ENCODE measurements around the gene NOP58.

Gene NOP58

GRCh38 chr2:202286595-202286994 is 21.0 kb downstream of the NOP58 start:
- TF ChIP-seq ZNF8 (CRISPR knock-in tag; IDR thresholded peaks at IDR 0.05) = no peak
- no peak for ATAC-seq

- ATAC-seq = no peak
- TF ChIP-seq CREB5 (CRISPR knock-in tag; IDR thresholded peaks at IDR 0.05; ENCODE audit: low read depth) = no peak
- TF ChIP-seq TCF4 (CRISPR knock-in tag; IDR thresholded peaks at IDR 0.05; ENCODE audit: borderline replicate concordance) = no peak
- no peak for TF ChIP-seq ISL1 (CRISPR knock-in tag; IDR thresholded peaks at IDR 0.05)
Measured at GRCh38 chr2:202289394-202290204, 24.0 kb downstream of the NOP58 start.

GRCh38 chr2:202290316-202290715 is 24.8 kb downstream of the NOP58 start:
- ATAC-seq = no peak
- no peak for TF ChIP-seq ZFP3 (CRISPR knock-in tag; IDR thresholded peaks at IDR 0.05)
- no peak for TF ChIP-seq ARNTL (CRISPR knock-in tag; IDR thresholded peaks at IDR 0.05; ENCODE audit: borderline replicate concordance, low read depth)
- no peak for TF ChIP-seq ZNF70 (CRISPR knock-in tag; IDR thresholded peaks at IDR 0.05)
- TF ChIP-seq ZFP30 (CRISPR knock-in tag; IDR thresholded peaks at IDR 0.05) = no peak
- no peak for TF ChIP-seq CREB5 (CRISPR knock-in tag; IDR thresholded peaks at IDR 0.05; ENCODE audit: low read depth)
- TF ChIP-seq ISL1 (CRISPR knock-in tag; IDR thresholded peaks at IDR 0.05) = no peak
- TF ChIP-seq PPARA (CRISPR knock-in tag; IDR thresholded peaks at IDR 0.05; ENCODE audit: borderline replicate concordance) = no peak
- no peak for TF ChIP-seq ESRRG (CRISPR knock-in tag; IDR thresholded peaks at IDR 0.05)
- no peak for TF ChIP-seq ZNF8 (CRISPR knock-in tag; IDR thresholded peaks at IDR 0.05)
- no peak for TF ChIP-seq CSDC2 (CRISPR knock-in tag; IDR thresholded peaks at IDR 0.05)
- TF ChIP-seq TSHZ2 (CRISPR knock-in tag; IDR thresholded peaks at IDR 0.05) = no peak
- no peak for TF ChIP-seq TCF4 (CRISPR knock-in tag; IDR thresholded peaks at IDR 0.05; ENCODE audit: borderline replicate concordance)
- TF ChIP-seq ZC3H10 (CRISPR knock-in tag; IDR thresholded peaks at IDR 0.05) = no peak

- TF ChIP-seq ESRRG (CRISPR knock-in tag; IDR thresholded peaks at IDR 0.05) = no peak
- TF ChIP-seq ZFP3 (CRISPR knock-in tag; IDR thresholded peaks at IDR 0.05) = no peak
- no peak for TF ChIP-seq ZNF8 (CRISPR knock-in tag; IDR thresholded peaks at IDR 0.05)
- no peak for TF ChIP-seq SNAI2 (CRISPR knock-in tag; IDR thresholded peaks at IDR 0.05)
- TF ChIP-seq PATZ1 (CRISPR knock-in tag; IDR thresholded peaks at IDR 0.05; ENCODE audit: borderline replicate concordance) = no peak
- no peak for TF ChIP-seq RARB (CRISPR knock-in tag; IDR thresholded peaks at IDR 0.05)
- no peak for TF ChIP-seq ZC3H10 (CRISPR knock-in tag; IDR thresholded peaks at IDR 0.05)
- no peak for TF ChIP-seq CSDC2 (CRISPR knock-in tag; IDR thresholded peaks at IDR 0.05)
- ATAC-seq = no peak
Measured at GRCh38 chr2:202290970-202291369, 25.4 kb downstream of the NOP58 start.

- ATAC-seq = no peak
- TF ChIP-seq POU6F1 (CRISPR knock-in tag; IDR thresholded peaks at IDR 0.05; ENCODE audit: borderline replicate concordance, low read depth) (no peak), TCF4 (CRISPR knock-in tag; IDR thresholded peaks at IDR 0.05; ENCODE audit: borderline replicate concordance) (no peak), ZC3H10 (CRISPR knock-in tag; IDR thresholded peaks at IDR 0.05) (no peak), ZNF70 (CRISPR knock-in tag; IDR thresholded peaks at IDR 0.05) (no peak), SNAI2 (CRISPR knock-in tag; IDR thresholded peaks at IDR 0.05) (no peak), CSRNP3 (CRISPR knock-in tag; IDR thresholded peaks at IDR 0.05) (no peak), ISL1 (CRISPR knock-in tag; IDR thresholded peaks at IDR 0.05) (no peak), CREB5 (CRISPR knock-in tag; IDR thresholded peaks at IDR 0.05; ENCODE audit: low read depth) (no peak), ZNF565 (CRISPR knock-in tag; conservative IDR thresholded peaks at IDR 0.05; ENCODE audit: low read depth) (no peak), RARB (CRISPR knock-in tag; IDR thresholded peaks at IDR 0.05) (no peak)
Measured at GRCh38 chr2:202299712-202300111, 34.1 kb downstream of the NOP58 start.

All from SK-N-SH treated with all-trans-retinoic acid at 6 μM for 48 hours (cell line).